ENCODE results near the gene C3orf49.
A peak's percentile ranks its signal among the peaks of the same experiment; 100 is the strongest.

Gene C3orf49

GRCh38 chr3:63851287-63851686 is 32.2 kb downstream of the C3orf49 start:
- DNase-seq (ENCODE audit: low read depth in 2 of 2): no peak

- DNase-seq (ENCODE audit: low read depth in 2 of 2): no peak
These were observed 34.0 kb downstream of the C3orf49 start for GRCh38 chr3:63853106-63853505.

GRCh38 chr3:63855333-63855940 is 36.3 kb downstream of the C3orf49 start:
- DNase-seq (ENCODE audit: low read depth in 2 of 2): no peak

GRCh38 chr3:63857311-63857710 is 38.2 kb downstream of the C3orf49 start:
- DNase-seq (ENCODE audit: low read depth in 2 of 2): no peak

- no peak for DNase-seq (ENCODE audit: low read depth in 2 of 2)
These were observed 41.7 kb downstream of the C3orf49 start for GRCh38 chr3:63860776-63861175.

- DNase-seq (ENCODE audit: low read depth in 2 of 2): no peak
These were observed 42.2 kb downstream of the C3orf49 start for GRCh38 chr3:63861306-63861705.

- DNase-seq (ENCODE audit: low read depth in 2 of 2): no peak
These were observed 43.7 kb downstream of the C3orf49 start for GRCh38 chr3:63862804-63863149.

GRCh38 chr3:63863150-63864007 is 44.3 kb downstream of the C3orf49 start, which contains the start of the genes ATXN7 and THOC7:
Gene ATXN7 (plus strand): TSS chr3:63863867. CDS start chr3:63912599, 48,732 bp downstream.
Gene THOC7 (minus strand): TSS chr3:63863805. CDS start chr3:63863790, 15 bp downstream.
- peak; percentile 41 to 48 for DNase-seq (ENCODE audit: low read depth in 2 of 2)

- no peak for DNase-seq (ENCODE audit: low read depth in 2 of 2)
These were observed 45.2 kb downstream of the C3orf49 start for GRCh38 chr3:63864008-63864964.

- DNase-seq (ENCODE audit: low read depth in 2 of 2): no peak
These were observed 45.8 kb downstream of the C3orf49 start for GRCh38 chr3:63864965-63865327.

- DNase-seq (ENCODE audit: low read depth in 2 of 2): no peak
These were observed 48.1 kb downstream of the C3orf49 start for GRCh38 chr3:63867225-63867624.

- no peak for DNase-seq (ENCODE audit: low read depth in 2 of 2)
These were observed 51.0 kb downstream of the C3orf49 start for GRCh38 chr3:63869940-63870614.

GRCh38 chr3:63870615-63871005 is 51.5 kb downstream of the C3orf49 start:
- DNase-seq (ENCODE audit: low read depth in 2 of 2): no peak

- DNase-seq (ENCODE audit: low read depth in 2 of 2): no peak
These were observed 53.2 kb downstream of the C3orf49 start for GRCh38 chr3:63872135-63872924.

GRCh38 chr3:63874769-63875168 is 55.7 kb downstream of the C3orf49 start:
- DNase-seq (ENCODE audit: low read depth in 2 of 2): no peak

GRCh38 chr3:63875510-63875909 is 56.4 kb downstream of the C3orf49 start:
- DNase-seq (ENCODE audit: low read depth in 2 of 2): no peak

- no peak for DNase-seq (ENCODE audit: low read depth in 2 of 2)
These were observed 57.2 kb downstream of the C3orf49 start for GRCh38 chr3:63876260-63876659.

GRCh38 chr3:63877737-63878393 is 58.8 kb downstream of the C3orf49 start:
- DNase-seq (ENCODE audit: low read depth in 2 of 2): no peak

- no peak for DNase-seq (ENCODE audit: low read depth in 2 of 2)
These were observed 59.4 kb downstream of the C3orf49 start for GRCh38 chr3:63878394-63879060.

- no peak for DNase-seq (ENCODE audit: low read depth in 2 of 2)
These were observed 61.6 kb downstream of the C3orf49 start for GRCh38 chr3:63880653-63881052.
